Kidney capillary endothelial cell (primary cell): Measurements from ENCODE around the gene FBN1.

Experiments
- DNase-seq: peaks from one replicate; pipeline ENCODE4 v3.0.0-alpha.2; 2018; ENCODE audit warnings: low spot score

The FBN1 gene

GRCh38 chr15:48469271-48469670 lies 176.2 kb downstream of the FBN1 start:
- no peak for DNase-seq

- no peak for DNase-seq
Observed at GRCh38 chr15:48467801-48468200, 177.7 kb downstream of the FBN1 start.

GRCh38 chr15:48466820-48467219 lies 178.7 kb downstream of the FBN1 start:
- no peak for DNase-seq

- DNase-seq, result no peak
Observed at GRCh38 chr15:48466079-48466478, 179.4 kb downstream of the FBN1 start.

- no peak for DNase-seq
Observed at GRCh38 chr15:48465410-48465809, 180.1 kb downstream of the FBN1 start.

- DNase-seq, result no peak
Observed at GRCh38 chr15:48463366-48463880, 182.1 kb downstream of the FBN1 start.

GRCh38 chr15:48462688-48463087 lies 182.8 kb downstream of the FBN1 start:
- no peak for DNase-seq

- DNase-seq, result no peak
Observed at GRCh38 chr15:48459571-48460442, 185.7 kb downstream of the FBN1 start.

- no peak for DNase-seq
Observed at GRCh38 chr15:48458876-48459275, 186.6 kb downstream of the FBN1 start.

- DNase-seq, result no peak
Observed at GRCh38 chr15:48456134-48456533, 189.4 kb downstream of the FBN1 start.

GRCh38 chr15:48451736-48452135 lies 193.8 kb downstream of the FBN1 start:
- no peak for DNase-seq

GRCh38 chr15:48451241-48451640 lies 194.3 kb downstream of the FBN1 start:
- DNase-seq, result peak; percentile 14

- DNase-seq, result no peak
Observed at GRCh38 chr15:48449734-48450133, 195.8 kb downstream of the FBN1 start.

GRCh38 chr15:48447657-48448056 lies 197.9 kb downstream of the FBN1 start:
- no peak for DNase-seq

GRCh38 chr15:48447058-48447457 lies 198.5 kb downstream of the FBN1 start:
- no peak for DNase-seq

- no peak for DNase-seq
Observed at GRCh38 chr15:48442011-48442410, 203.5 kb downstream of the FBN1 start.

GRCh38 chr15:48440084-48440483 lies 205.4 kb downstream of the FBN1 start:
- DNase-seq, result no peak

GRCh38 chr15:48437178-48437577 lies 208.3 kb downstream of the FBN1 start:
- no peak for DNase-seq

- no peak for DNase-seq
Observed at GRCh38 chr15:48435321-48435720, 210.2 kb downstream of the FBN1 start.

- no peak for DNase-seq
Observed at GRCh38 chr15:48433226-48433886, 212.2 kb downstream of the FBN1 start.

- DNase-seq, result no peak
Observed at GRCh38 chr15:48432688-48433087, 212.8 kb downstream of the FBN1 start.

- no peak for DNase-seq
Observed at GRCh38 chr15:48427960-48428547, 217.5 kb downstream of the FBN1 start.

- DNase-seq, result no peak
Observed at GRCh38 chr15:48427479-48427878, 218.0 kb downstream of the FBN1 start.
